Vagina (tissue), 2 donors: ENCODE measurements around the gene TMEM255B.

Experiments used
- CTCF ChIP-seq, 3 experiments: fragments of 450-650 bp in 2 of 3; fragments of 200-600 bp in 1 of 3; sonication (generic) in 1 of 3; IDR thresholded peaks; one replicate each; pipeline ENCODE4 v1.5.1; 2017 to 2019; ENCODE audit warnings: antibody characterized with exemption in 3 of 3, mild to moderate bottlenecking in 2 of 3, moderate library complexity in 2 of 3
- POLR2AphosphoS5 ChIP-seq, 2 donors: sonication (generic); formaldehyde crosslinking; IDR thresholded peaks; one replicate each; pipeline ENCODE4 v1.9.0; 2017; ENCODE audit warnings: antibody characterized with exemption in 2 of 2, mild to moderate bottlenecking in 2 of 2, low read depth in 1 of 2; ENCODE audit not compliant: insufficient read depth in 1 of 2

GRCh38 chr13:113831061-113831460, 72.0 kb downstream of the TMEM255B start:
- TF ChIP-seq CTCF (IDR thresholded peaks at IDR 0.05) (no peak), POLR2AphosphoS5 (IDR thresholded peaks at IDR 0.05; ENCODE audit: insufficient read depth in 1 of 2, low read depth in 1 of 2) (no peak)
